Sciatic nerve (tissue), 2 donors: ENCODE data around the gene MTNR1A. TPM values are rescaled to one million over a fixed set of nuclear protein-coding genes. Genes with fewer than 3 reads are reported as not detected.
"Not testable (repeated sequence)": the region's sequence is repeated elsewhere in the genome, so short reads cannot be mapped to it uniquely, and the experiment has no call there.

ENCODE experiments used
- ATAC-seq: fragments of 200-7000 bp; cut with Tn5 transposase; one replicate; pipeline ENCODE4 v1.9.1; 2020; ENCODE audit warnings: mild to moderate bottlenecking, moderate library complexity
- DNase-seq: peaks from one replicate; pipeline ENCODE4 v3.0.0-alpha.2; 2020; ENCODE audit warnings: low spot score
- intact Hi-C: fragments of 100-400 bp; cut with DNase I; formaldehyde crosslinking; loops from one replicate; pipeline ENCODE4 v1.14.2; 2022
- total RNA-seq: library from RNA; stranded (reverse); fragmentation: NEBNext Ultra II Directional; extraction: Animal tissue kit (Norgen Biotek cat#: 25700); gene quantifications from one replicate; pipeline ENCODE4 v1.2.1, GENCODE V29; 2021
- donor health status: DM: no; HTN: no; CAD: no.
- donor health status: DM: no; HTN: no; CAD: no.

The MTNR1A gene
- total RNA-seq, 1 donor from 2014 or later: not detected

DNA sequence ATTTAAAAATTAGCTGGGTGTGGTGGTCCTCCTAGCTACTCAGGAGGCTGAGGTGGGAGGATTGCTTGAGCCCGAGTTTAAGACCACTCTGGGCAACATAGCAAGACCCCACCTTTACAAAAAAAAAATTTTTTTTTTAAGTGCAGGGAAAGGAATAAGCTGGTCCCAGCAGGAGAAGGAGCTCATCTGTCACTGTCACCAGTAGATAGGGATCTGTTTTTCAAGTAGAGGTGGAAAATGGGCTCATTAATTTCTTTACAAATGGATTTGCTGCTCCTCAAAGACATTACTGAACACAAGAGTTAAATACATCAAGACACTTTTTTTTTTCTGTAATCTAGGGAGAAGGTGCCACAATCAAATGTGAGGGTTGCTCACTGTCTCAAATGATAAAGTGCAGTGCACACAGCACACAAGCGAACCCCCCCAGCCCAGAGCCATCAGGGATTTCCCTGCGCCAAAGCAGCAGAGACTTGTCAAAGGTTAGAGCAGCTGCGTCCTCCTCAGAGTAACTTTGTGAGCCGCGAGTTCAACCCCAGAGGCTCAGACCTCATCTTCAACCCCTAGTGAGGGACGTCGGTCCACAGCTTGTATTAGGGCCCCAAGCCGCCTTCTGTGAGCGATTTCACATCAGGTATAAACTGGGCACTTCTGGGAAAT lies 14.3 kb upstream of the MTNR1A start:
- intact Hi-C loops: no loop called here
- no peak for DNase-seq
- no peak for ATAC-seq

DNA sequence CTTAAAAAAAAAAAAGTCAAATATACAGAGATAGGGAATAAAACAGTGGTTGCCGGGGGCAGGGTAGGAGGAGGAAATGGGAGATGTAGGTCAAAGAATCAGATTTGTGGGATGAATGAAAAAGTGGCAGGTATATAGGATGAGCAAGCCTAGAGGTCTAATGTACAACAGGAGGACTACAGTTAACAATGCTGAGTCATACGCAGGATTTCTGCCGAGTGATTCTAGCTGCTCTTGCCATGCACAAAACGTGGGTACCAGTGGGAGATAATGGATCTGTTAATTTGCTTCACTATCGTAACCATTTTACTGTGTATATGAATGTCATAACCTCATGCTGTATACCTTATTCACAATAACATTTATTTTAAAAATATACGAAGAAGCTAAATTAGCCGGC lies 10.7 kb upstream of the MTNR1A start:
- DNase-seq: no peak
- intact Hi-C loops: no loop called here
- ATAC-seq: no peak

DNA sequence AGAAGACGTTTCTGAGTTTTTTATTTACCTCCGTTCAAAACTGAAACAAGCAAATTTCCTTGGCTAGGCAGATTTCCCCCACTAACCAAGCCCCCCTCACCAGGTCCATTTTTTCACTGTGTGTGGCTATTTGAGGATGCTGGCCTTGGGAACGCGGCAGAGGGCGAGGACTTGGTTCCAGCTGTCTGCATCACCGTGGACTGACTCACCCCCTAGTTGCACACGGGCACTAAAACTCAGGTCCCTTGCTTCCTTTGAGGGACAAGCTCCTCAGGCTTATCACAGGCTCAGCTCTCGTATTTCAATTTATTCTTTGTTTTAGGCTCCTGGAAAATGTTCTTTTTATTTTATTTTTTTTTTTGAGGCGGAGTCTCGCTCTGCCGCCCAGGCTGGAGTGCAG lies 8.4 kb upstream of the MTNR1A start:
- ATAC-seq (no peak), DNase-seq (no peak)

DNA sequence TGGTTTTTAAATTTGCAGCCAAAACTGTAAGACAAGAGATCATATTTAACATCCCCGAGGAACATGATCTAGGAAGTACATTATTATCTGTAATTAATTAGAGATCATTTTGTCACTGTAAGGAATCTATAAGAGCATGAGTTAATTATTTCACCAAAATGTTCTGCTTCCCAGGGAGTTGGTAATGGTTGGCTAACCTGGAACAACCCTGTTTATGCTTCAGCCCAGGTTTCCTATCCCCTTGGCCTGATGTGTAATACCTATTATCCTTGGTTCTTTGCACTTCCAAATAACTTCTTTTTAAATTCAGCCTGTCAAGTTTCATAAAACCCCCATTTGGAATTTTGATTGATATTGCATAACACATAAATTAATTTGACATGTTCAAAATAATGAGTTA lies 6.4 kb upstream of the MTNR1A start:
- no peak for DNase-seq
- intact Hi-C loops: no loop called here
- ATAC-seq: no peak

More for the DNA sequence above, 8.4 kb upstream of the MTNR1A start:
- intact Hi-C loops: no loop called here

DNA sequence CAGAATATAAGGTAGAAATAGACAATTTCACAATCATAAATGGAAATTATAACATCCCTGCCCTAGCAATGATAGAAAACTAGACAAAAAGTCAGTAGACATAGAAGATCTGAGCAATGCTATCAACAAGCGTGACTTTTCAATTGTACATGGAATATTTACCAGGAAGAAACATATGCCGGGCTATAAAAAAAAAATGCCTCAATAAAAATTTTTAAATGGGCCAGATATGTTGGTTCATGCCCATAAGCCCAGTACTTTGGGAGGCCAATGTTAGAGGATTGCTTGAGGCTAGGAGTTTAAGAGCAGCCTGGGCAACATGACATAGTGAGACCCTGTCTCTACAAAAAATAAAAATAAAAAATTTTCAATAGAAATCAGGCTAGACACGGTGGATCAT lies 5.3 kb upstream of the MTNR1A start:
- no peak for ATAC-seq
- intact Hi-C loops: no loop called here
- DNase-seq: no peak

DNA sequence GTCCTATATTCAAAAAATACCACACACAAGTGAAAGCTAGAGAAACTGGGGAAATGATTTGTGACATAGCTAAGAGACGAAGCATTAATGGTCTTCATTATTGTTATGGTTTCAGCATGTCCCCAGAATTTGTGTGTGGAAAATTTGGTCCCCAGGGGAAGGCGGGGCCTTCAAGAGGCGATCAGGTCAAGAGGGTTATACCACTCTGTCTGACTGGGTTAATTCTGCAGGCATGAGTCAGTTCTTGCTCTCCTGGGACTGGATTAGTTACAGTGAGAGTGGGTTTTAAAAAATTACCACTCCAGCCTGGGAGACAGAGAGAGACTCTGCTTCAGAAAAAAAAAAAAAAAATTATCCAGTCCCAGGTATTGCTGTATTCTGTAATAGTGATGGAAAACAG lies 2.1 kb upstream of the MTNR1A start:
- ATAC-seq (no peak), DNase-seq (no peak)
- intact Hi-C loops: no loop called here

DNA sequence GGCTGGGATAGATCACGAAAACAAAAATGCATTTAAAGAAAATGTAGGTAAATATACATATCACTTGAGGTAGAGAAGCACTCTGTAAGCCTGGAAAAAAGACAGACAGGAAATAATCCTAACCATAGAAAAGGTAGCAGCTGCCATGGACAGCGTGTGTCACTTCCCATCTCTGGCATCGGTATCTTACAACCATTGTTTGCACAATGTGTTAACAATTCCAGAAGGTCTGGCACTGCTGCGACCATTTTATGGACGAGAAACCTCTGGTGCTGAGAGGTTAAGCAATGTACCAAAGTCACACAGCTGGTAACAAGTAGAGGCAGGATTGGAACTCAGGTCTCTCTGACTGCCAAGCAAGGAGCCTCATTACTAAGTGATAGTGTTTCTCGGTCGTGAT lies 1.7 kb upstream of the MTNR1A start:
- no peak for ATAC-seq
- no peak for DNase-seq
- intact Hi-C loops: no loop called here

DNA sequence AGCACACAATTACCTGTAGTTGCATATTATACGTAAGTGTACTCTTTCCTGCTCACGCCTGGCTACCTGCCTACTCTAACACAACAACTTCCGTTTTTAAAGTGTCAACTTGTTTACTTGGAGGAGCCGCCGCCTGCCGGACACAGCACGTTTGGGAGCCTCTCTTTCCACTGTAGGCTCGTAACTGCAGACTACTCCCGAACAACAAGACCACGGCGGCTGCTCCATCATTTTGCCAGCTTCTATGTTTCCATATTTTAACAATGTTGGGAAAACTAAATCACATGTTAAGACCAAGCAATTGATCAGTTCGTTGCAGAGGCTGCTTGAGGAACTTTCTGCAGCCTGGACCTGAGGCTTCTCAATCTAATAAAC lies 841 bp downstream of the MTNR1A start:
- no peak for DNase-seq
- ATAC-seq: no peak
- intact Hi-C loops: no loop called here

DNA sequence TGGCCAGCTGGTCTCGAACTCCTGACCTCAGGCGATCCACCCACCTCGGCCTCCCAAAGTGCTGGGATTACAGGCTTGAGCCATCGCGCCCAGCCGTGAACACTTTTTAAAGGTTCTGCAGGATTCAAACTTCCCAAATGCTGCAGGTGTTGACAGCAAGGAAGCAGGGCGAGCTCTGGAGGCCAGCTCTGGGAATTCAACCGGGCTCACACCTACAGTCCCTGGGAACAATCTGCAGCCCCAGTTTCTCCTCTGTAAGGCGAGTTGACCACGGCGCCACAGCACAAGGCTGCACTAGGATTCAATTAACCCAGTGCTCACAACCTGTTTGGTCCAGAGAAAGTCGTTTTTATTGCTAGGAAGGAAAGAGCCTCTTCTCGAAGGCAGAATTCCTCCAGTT lies 1.6 kb downstream of the MTNR1A start:
- no peak for ATAC-seq
- intact Hi-C loops: no loop called here
- no peak for DNase-seq

DNA sequence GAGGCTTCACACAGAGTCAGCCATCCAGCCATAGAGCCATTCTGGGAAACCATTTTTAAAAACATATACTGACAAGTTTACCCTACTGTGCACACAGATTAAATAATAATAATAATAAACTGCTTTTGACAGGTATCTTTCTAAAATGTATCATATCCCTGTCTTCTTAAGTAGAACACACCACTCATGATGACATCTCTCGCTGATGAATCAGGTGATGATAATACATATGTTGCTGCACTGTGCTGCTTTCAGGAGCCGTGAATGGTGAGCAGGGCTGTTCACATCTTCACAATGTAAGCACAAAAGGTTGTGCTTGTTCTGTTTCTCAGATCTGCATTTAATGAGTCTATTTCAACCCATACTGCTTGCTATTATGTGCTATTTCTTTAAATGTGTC lies 3.5 kb downstream of the MTNR1A start:
- DNase-seq (no peak), ATAC-seq (no peak)
- intact Hi-C loops: no loop called here

DNA sequence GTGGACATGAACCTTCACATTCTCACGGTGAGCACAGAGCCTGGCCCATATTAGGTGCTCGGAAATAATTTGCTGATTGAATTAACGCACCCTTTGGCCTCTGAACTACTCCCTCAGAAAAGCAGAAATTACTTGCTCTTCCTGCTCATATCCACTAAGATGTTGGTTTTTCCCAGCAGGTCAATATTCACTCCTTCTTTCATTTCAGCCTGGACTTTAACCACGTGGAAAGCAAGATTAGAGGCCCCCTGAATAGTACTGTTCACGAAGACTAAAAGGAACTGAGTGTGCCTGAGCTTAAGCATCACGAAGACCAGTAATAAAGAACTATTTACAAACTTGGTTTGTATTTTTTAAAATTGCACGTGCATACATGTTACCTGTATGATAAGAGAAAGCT lies 9.9 kb downstream of the MTNR1A start:
- ATAC-seq (no peak), DNase-seq (no peak)
- intact Hi-C loops: no loop called here

DNA sequence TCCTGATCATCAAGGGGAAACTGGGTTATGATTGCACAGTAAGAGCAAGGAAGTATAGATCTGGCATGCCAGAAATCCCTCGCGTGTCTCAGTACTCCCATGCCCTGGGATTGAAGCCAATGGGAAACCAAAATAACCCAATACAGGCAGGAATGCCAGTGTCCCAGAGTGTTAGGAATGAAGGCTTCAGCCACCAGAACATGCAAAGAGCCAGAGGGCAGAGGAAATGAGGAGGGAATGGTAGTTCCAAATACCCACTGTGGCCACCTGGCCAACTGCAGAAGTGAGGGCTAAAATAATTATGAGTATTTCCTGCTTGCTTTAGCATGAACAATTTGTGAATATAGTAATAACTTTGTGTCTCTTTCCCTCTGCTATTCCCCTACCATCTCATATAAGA lies 12.2 kb downstream of the MTNR1A start:
- intact Hi-C loops: no loop called here
- no peak for ATAC-seq

DNA sequence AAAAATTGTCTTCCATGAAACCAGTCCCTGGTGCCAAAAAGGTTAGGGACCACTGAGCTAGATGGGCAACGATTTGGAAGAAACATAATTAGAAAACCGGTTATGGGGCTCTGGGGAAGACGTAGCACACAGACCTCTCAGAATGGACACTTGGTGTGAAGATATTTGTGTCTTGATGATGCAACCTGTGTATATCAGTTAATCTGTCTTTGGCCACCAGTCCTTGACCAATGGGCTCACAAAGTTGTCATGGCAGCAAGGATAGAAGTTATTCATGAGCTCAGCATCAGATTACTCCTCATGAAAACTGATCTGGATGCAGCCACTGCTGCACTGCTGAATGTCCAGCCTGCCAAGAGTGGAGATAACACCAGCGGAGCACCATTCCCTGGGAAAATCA lies 13.6 kb downstream of the MTNR1A start:
- DNase-seq: no peak

More for the DNA sequence above, 12.2 kb downstream of the MTNR1A start:
- DNase-seq: no peak

DNA sequence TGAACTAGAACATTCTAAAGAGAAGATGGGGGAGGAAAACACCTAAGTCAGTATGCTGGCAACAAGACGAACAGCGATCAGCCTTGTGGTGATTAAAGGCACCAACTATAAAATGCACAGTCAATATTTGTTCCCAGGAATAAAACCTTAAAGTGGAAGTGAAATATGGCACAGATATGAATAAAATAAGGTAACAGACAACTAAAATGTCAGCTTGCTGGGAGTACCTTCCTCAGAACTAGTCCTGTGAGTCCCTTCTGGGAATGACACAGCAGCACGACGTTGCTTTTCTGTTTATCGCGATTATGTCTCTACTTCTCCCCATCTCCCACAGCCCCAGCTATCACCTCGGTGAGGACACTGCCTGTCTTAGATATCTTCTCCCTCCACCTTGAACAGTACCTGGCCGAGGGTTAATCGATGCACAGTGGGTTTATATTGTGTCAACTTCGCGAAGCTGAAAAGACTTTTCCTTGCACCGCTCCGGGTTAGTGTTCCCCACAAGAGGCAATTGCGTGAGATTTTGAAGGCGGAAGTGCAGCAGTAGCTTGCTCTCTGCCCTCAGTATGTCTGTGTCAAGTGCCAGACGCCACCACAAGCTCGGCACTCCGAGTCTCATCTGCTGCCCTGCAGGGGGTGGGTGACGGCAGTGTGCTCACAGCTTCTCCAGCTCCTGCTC lies 17.4 kb downstream of the MTNR1A start:
- intact Hi-C loops: no loop called here
- ATAC-seq: no peak

More for the DNA sequence above, 13.6 kb downstream of the MTNR1A start:
- no peak for ATAC-seq
- intact Hi-C loops: no loop called here

DNA sequence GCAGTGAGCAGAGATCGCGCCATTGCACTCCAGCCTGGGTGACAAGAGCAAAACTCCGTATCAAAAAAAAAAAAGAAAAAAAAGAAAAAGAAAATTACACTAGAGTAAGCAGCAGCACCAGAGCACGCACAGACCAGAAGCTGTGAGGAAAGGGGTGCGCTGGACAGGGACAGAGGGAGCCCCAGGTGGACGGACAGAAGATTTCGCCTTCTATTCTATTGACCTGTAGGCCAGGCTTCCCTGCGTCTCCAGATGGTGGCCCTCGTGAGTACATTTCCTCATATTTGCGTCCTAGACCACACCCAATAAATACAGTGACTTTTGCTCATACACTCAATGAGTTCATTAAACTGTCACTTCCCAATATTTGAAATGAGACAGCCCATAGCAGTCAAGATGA lies 19.1 kb downstream of the MTNR1A start:
- ATAC-seq (no peak), DNase-seq (no peak)
- intact Hi-C loops: no loop called here

More for the DNA sequence above, 17.4 kb downstream of the MTNR1A start:
- no peak for DNase-seq

DNA sequence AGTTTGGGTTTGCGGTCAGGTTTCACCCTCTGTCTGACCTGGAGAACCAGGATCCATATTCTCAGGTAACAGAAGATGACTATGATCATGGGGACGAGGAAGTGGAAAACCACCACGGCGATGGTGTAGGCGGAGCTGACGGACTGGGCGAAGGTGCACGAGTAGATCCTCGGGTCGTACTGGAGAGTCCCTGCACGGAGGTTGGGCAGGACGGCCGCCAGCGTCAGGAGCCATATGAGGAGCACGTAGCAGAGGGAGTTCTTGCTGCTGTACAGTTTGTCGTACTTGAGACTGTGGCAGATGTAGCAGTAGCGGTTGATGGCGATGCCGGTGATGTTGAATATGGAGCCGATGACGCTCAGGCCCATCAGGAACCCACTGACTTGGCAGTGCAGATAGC lies 21.3 kb downstream of the MTNR1A start:
- intact Hi-C loops: no loop called here
- no peak for ATAC-seq
- DNase-seq: no peak

DNA sequence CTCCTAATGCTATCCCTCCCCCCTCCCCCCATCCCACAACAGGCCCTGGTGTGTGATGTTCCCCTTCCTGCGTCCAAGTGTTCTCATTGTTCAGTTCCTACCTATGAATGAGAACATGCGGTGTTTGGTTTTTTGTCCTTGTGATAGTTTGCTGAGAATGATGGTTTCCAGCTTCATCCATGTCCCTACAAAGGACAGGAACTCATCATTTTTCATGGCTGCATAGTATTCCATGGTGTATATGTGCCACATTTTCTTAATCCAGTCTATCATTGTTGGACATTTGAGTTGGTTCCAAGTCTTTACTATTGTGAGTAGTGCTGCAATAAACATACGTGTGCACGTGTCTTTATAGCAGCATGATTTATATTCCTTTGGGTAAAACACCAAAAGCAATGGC lies 31.4 kb downstream of the MTNR1A start:
- intact Hi-C loops, DNase-seq, ATAC-seq: not testable (repeated sequence)

DNA sequence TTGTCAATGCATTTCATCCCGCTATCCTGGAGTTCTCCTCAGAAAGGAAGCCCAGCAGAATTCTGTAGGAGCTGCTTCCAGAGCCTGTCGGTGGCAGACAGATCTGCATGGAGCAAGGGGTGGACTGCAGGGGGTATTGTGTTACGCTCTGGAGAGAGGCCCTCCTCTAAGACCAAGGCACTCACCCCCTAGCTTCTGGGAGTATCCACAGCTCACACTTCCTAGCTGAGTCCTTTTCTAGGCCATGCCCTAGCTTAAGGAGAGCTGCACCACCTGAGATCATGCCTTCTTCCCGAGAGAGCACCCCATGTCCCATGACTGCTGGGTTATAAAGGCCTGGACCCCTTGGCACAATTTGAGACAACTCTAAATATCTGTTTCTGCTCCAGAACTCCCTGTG lies 39.1 kb downstream of the MTNR1A start:
- DNase-seq (no peak), ATAC-seq (no peak)
- intact Hi-C loops: no loop called here

DNA sequence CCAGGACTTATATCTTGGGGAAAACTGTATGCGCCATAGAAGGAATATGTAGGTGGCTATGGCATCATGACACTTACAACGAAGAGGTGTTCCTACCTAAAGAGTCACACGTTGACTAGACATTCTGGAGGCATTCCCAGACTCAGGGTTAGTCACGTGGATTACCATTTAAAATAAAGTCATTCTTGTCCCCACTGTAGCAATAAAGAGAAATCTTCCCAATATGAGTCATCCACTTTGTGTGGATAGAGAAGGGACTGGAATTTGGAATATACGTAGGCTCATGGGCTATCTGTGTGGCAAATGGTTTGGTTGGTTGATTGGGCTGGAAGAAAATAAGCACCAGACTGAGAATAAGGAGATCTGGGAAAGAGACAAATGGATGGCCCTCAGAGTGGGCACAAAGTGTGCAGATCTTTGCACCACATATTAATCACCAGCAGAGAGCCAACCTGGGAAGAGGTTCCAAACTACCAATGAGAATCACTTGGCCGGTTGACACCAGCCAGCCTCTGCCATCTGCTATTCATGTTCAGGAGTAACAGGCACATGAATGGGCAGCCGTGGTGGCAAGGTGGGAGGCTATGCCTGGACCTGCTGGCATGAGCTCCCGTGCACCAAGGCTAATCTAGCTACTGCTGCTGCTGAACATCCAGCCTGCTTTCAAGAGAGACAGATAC lies 41.0 kb downstream of the MTNR1A start:
- intact Hi-C loops: no loop called here
- ATAC-seq (no peak), DNase-seq (no peak)

DNA sequence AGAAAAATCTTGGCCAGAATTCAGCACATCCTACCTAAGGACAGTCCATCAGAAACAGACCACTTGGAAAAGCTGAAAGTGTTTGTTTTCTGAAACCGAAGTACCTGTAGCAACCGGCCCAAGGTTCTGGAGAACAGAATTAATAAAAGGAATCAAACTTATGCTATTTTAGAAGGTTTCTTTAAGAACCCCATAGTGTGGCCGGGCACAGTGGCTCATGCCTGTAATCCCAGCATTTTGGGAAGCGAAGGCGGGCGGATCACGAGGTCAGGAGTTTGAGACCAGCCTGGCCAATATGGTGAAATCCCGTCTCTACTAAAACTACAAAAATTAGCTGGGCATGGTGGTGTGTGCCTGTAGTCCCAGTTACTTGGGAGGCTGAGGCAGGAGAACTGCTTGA lies 50.6 kb downstream of the MTNR1A start:
- not testable (repeated sequence) for DNase-seq, ATAC-seq
- intact Hi-C loops: loop anchor here (1.0 kb wide), 1 partner anchor 24 kb away; no protein-coding TSS in a partner anchor
